ENCODE results near the gene GNA15. TPM values are rescaled to one million over a fixed set of nuclear protein-coding genes. Genes with fewer than 3 reads are reported as not detected.

Gene GNA15
- total and polyA plus RNA-seq, 7 donors, result 0.55 to 6.0 (median 4.6) TPM

DNA sequence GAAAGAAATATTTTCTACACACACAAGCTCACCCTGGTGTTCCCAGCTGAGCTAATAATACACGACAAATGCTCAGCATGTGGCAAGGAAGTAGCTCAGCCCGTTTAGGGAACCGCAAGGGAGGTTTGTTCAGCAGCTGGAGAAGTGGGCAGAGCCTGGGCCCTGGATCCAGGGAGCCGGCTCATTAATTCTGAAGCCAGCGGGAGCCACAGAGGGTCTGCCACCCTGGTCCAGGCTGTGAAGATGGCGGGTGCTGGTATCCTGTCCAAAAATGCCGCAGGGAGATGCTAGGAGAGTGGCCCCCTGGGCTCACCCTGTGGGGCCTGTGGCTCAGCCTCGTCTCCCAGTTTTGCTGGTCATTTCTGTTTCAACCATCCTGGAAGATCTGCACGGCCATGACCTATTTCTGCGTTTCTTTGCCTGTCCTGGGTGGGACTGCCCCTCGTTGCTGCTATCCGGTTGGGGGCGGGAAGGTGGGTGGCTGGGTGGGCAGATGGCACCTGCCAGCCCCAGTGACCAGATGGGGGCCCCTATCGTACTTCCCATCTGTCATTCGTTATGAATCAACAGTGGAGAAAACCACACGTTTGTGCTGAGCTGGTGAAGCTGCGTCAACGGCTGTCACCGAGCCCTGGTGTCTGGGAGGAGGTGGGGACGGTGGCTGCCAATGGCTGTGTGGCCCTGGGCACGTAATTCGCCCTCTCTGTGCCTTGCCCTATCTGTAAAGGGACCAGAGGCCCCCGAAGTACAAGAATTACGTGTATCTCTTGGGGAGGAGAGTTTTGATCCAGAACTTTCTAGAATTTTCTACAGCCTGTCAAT, 2.7 kb upstream of the GNA15 start:
- Histone ChIP-seq H3K27me3 (no peaks in the 10 kb centered on the region), H3K36me3 (no peaks in the 10 kb centered on the region), H3K9me3 (no peaks in the 10 kb centered on the region), H3K4me1 (peaks cover 0 to 4% (median 0%) of the 10 kb centered on the region in 4 donors), H3K27ac (peak overlapping the region; percentile 6 to 61 (median 48)), H3K4me3 (no peak overlapping the region)
- 39 to 56% methylated on average over 24 of the region's 24 CpGs for WGBS, 2 donors
- DNase-seq, result no peak
- intact Hi-C loops (cut with DNase I), result no loop called here
- TF ChIP-seq POLR2A (IDR thresholded peaks at IDR 0.05) (no peak), POLR2AphosphoS5 (IDR thresholded peaks at IDR 0.05) (no peak), EP300 (IDR thresholded peaks at IDR 0.05) (no peak)
- TF ChIP-seq, protein P1, sequence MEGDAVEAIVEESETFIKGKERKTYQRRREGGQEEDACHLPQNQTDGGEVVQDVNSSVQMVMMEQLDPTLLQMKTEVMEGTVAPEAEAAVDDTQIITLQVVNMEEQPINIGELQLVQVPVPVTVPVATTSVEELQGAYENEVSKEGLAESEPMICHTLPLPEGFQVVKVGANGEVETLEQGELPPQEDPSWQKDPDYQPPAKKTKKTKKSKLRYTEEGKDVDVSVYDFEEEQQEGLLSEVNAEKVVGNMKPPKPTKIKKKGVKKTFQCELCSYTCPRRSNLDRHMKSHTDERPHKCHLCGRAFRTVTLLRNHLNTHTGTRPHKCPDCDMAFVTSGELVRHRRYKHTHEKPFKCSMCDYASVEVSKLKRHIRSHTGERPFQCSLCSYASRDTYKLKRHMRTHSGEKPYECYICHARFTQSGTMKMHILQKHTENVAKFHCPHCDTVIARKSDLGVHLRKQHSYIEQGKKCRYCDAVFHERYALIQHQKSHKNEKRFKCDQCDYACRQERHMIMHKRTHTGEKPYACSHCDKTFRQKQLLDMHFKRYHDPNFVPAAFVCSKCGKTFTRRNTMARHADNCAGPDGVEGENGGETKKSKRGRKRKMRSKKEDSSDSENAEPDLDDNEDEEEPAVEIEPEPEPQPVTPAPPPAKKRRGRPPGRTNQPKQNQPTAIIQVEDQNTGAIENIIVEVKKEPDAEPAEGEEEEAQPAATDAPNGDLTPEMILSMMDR (IDR thresholded peaks at IDR 0.05), result no peak

DNA sequence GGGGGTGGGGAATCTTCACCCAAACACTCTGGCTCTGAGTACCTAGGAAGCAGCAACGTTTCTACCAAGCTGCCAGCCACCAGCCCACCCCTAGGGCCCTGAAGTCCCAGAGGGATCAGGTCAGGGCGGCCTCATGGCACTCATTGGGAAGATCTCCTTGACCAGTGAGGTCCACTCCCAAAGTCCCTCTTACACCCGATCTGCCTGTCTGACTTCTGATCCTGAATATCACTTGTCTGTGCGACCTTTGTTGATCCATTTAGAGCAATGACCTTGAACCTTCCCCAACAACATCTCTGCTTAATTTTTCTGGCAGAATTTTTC, 2.1 kb upstream of the GNA15 start:
- H3K36me3 ChIP-seq, result no peaks in the 10 kb centered on the region
- no peak for DNase-seq
- 64 to 65% methylated on average over 4 of the region's 4 CpGs for WGBS, 2 donors
- TF ChIP-seq EP300 (IDR thresholded peaks at IDR 0.05), result no peak
- no peak for TF ChIP-seq POLR2AphosphoS5 (IDR thresholded peaks at IDR 0.05)
- TF ChIP-seq, protein P1 (IDR thresholded peaks at IDR 0.05), result no peak
- no peak for TF ChIP-seq POLR2A (IDR thresholded peaks at IDR 0.05)
- no peaks in the 10 kb centered on the region for H3K27me3 ChIP-seq
- H3K4me3 ChIP-seq, result no peak overlapping the region
- no peaks in the 10 kb centered on the region for H3K9me3 ChIP-seq
- peaks cover 0 to 4% (median 0%) of the 10 kb centered on the region in 4 donors for H3K4me1 ChIP-seq
- intact Hi-C loops (cut with DNase I), result no loop called here
- peak overlapping the region in 3 of 4 donors; percentile 43 to 61 (median 53) for H3K27ac ChIP-seq

DNA sequence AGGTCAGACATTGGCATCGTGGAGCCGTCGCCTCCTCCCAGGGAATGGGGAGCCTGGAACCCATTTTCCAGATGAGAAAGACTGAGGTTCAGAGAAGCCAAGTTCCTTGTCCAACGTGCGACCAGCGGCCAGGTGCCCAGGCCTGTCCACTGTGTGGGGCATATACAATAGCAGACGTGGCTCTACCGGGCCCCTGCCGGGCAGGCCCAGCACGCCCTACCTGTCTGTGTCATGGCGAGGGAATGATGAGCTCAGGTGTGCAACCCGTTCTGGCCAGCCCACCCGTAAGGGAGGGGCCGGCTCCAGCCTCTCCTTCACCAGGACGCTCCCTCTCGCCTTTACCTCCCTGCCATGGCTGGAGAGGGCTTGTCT, 837 bp downstream of the GNA15 start:
- Histone ChIP-seq H3K4me3 (peak overlapping the region in 3 of 4 donors; percentile 27 to 44 (median 28)), H3K36me3 (no peaks in the 10 kb centered on the region), H3K27me3 (no peaks in the 10 kb centered on the region), H3K4me1 (peaks cover 0 to 4% (median 0%) of the 10 kb centered on the region in 4 donors), H3K27ac (peak overlapping the region in 3 of 4 donors; percentile 45 to 57 (median 55)), H3K9me3 (peaks cover 0 to 4% (median 0%) of the 10 kb centered on the region in 4 donors)
- DNase-seq, result no peak
- WGBS, 2 donors, result 56 to 60% methylated on average over 16 of the region's 16 CpGs
- TF ChIP-seq POLR2AphosphoS5 (IDR thresholded peaks at IDR 0.05), result no peak
- no peak for TF ChIP-seq EP300 (IDR thresholded peaks at IDR 0.05)
- no peak for TF ChIP-seq POLR2A (IDR thresholded peaks at IDR 0.05)
- TF ChIP-seq, protein P1 (IDR thresholded peaks at IDR 0.05), result no peak
- intact Hi-C loops (cut with DNase I), result no loop called here

DNA sequence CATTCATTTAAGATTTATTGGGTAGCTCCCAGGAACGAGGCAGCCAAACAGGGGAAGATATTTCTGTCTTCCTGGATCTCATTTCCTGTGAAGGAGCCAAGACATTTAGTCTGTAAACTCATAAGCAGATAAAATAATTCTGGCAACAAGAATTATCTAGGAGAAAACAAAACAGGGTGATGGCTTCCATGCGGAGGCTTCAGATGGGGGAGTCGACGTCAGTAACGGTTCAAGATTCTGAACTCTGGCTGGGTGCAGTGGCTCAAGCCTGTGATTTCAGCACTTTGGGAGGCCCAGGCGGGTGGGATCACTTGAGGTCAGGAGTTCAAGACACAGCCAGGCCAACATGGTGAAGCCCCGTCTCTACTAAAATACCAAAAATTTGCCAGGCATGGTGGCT, 1.3 kb downstream of the GNA15 start:
- no peaks in the 10 kb centered on the region for H3K36me3 ChIP-seq
- intact Hi-C loops (cut with DNase I), result no loop called here
- H3K27me3 ChIP-seq, result no peaks in the 10 kb centered on the region
- no peak for DNase-seq
- TF ChIP-seq POLR2AphosphoS5 (IDR thresholded peaks at IDR 0.05) (no peak), EP300 (IDR thresholded peaks at IDR 0.05) (no peak), POLR2A (IDR thresholded peaks at IDR 0.05) (no peak)
- TF ChIP-seq, protein P1 (IDR thresholded peaks at IDR 0.05), result no peak
- H3K9me3 ChIP-seq, result peaks cover 0 to 4% (median 0%) of the 10 kb centered on the region in 4 donors
- WGBS, 2 donors, result 45 to 65% methylated on average over 7 of the region's 7 CpGs
- peak overlapping the region in 3 of 4 donors; percentile 27 to 44 (median 28) for H3K4me3 ChIP-seq
- peaks cover 0 to 4% (median 0%) of the 10 kb centered on the region in 4 donors for H3K4me1 ChIP-seq
- peak overlapping the region in 2 of 4 donors; percentile 31 to 57 for H3K27ac ChIP-seq

All from sigmoid colon (tissue), 7 donors.